Thyroid gland (tissue), 4 donors: ENCODE results near the gene GAB1. TPM values are rescaled to one million over a fixed set of nuclear protein-coding genes. Genes with fewer than 3 reads are reported as not detected.

Experiments used
- DNase-seq, 2 donors: peaks; one replicate each; pipeline ENCODE4 v3.0.0-alpha.2; 2019
- H3K27ac ChIP-seq, 3 donors: fragments of 200-600 bp; sonication (generic); 1 replicate in 2 of 3; 2 replicates in 1 of 3; pipeline ENCODE4 v1.5.1; 2016 to 2019; ENCODE audit warnings: mild to moderate bottlenecking in 1 of 3, moderate library complexity in 1 of 3
- H3K27me3 ChIP-seq: fragments of 200-600 bp; sonication (generic); one replicate; pipeline ENCODE4 v1.5.1; 2019
- H3K36me3 ChIP-seq, 2 donors: fragments of 200-600 bp; sonication (generic); one replicate each; pipeline ENCODE4 v1.5.1; 2016 to 2019
- H3K4me1 ChIP-seq, 2 donors: fragments of 200-600 bp; sonication (generic); one replicate each; pipeline ENCODE4 v1.5.1; 2017 to 2019
- H3K4me3 ChIP-seq, 3 donors: fragments of 200-600 bp; sonication (generic); replicated peaks in 1 of 3; 1 replicate in 2 of 3; 2 replicates in 1 of 3; pipeline ENCODE4 v1.5.1; 2016; ENCODE audit warnings: mild to moderate bottlenecking in 1 of 3
- H3K9me3 ChIP-seq: fragments of 200-600 bp; sonication (generic); one replicate; pipeline ENCODE4 v1.5.1; 2017
- CTCF ChIP-seq, 6 experiments: fragments of 200-600 bp in 3 of 6; fragments of 450-650 bp in 3 of 6; sonication (generic) in 3 of 6; IDR thresholded peaks; one replicate each; pipeline ENCODE4 v1.5.1; 2016 to 2019; ENCODE audit warnings: antibody characterized with exemption in 6 of 6, mild to moderate bottlenecking in 2 of 6, inconsistent platforms in 1 of 6, moderate library complexity in 1 of 6
- POLR2A ChIP-seq, 2 donors: fragments of 450-650 bp; IDR thresholded peaks; one replicate each; pipeline ENCODE4 v1.6.1; 2017; ENCODE audit warnings: antibody characterized with exemption in 2 of 2, mild to moderate bottlenecking in 2 of 2, moderate library complexity in 1 of 2
- WGBS, 2 donors: methylation state at CpG; one replicate each; pipeline ENCODE4 v1.1.5; 2017; 5-methylcytosine and 5-hydroxymethylcytosine counted together
- intact Hi-C: fragments of 100-400 bp; cut with DNase I; formaldehyde crosslinking; loops from one replicate; pipeline ENCODE4 v1.15.1; 2023
- total RNA-seq, 4 donors: library from RNA; depleted of rRNA; stranded (reverse); fragments of >200 nt; gene quantifications; one replicate each; pipeline ENCODE4 v1.2.3, GENCODE V29; 2016

The GAB1 gene
- total RNA-seq, 4 donors from 2014 or later, result 20.3 to 40.8 (median 32.5) TPM

DNA sequence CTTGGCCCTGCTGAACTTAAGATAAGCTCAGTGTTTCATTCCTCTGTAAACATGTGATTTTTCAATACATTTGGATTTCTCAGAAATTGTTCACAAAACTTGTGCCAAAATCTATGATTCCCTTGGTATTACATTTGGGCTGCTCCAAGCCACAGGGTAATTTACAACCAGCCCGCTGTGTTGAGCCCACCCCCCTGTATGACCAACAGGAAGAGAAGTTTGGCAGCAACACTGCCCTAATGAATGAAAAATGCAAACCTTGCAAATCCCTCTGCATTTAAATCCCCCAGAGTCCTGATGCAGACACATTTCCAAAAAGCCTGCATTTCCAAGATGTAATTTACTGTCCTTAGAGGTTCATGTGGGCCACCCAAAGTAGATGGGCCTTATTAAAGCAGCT lies 34.1 kb upstream of the GAB1 start:
- Histone ChIP-seq H3K9me3 (no peaks in the 10 kb centered on the region), H3K27ac (no peak overlapping the region), H3K4me3 (no peak overlapping the region), H3K27me3 (no peaks in the 10 kb centered on the region), H3K36me3 (no peaks in the 10 kb centered on the region), H3K4me1 (no peaks in the 10 kb centered on the region)
- TF ChIP-seq CTCF (IDR thresholded peaks at IDR 0.05), result no peak
- no peak for TF ChIP-seq POLR2A (IDR thresholded peaks at IDR 0.05)
- intact Hi-C loops, result no loop called here
- DNase-seq, result no peak
- 26 to 49% methylated on average over 1 of the region's 1 CpG for WGBS, 2 donors

DNA sequence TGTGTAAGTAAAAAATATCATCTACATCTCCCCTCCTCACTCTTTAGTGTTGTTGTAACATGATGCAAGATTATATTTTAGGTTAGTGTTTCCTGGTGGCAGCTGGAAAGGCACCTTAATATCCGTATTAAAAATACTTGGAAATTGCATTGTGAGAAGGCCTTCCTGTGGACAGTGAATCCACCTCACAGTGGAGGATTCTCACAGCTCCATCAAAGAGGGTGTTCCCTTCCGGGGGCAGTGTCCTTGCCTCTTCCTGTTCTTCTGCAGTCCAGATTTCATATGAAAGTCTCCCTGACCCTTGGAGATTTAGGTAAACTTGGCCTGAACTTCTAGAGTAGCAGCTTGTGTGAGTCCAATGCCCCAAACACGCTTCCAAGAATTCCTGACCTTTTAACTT lies 29.9 kb upstream of the GAB1 start:
- no peak for DNase-seq
- no peak overlapping the region for H3K27ac ChIP-seq
- 82 to 88% methylated on average over 3 of the region's 3 CpGs for WGBS, 2 donors

DNA sequence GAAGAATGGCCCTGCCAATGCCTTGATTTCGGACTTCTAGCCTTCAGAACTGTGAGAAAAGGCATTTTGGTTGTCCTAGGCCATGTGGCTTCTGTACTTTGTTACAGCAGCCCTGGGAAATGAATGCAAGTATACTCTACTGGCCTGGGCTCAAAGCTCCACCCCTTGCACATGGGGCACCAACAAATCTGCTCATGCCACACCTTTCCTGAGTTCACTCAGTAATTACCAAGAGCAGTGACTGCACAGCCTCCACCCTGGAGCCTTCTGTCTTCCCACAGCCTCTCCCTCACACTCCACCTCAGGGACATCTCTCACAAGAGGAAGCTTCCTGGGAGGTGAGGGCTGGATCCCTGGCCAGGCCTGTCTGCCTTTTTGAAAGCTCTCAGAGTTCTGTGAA lies 29.1 kb upstream of the GAB1 start:
- Histone ChIP-seq H3K9me3 (no peaks in the 10 kb centered on the region), H3K27me3 (no peaks in the 10 kb centered on the region), H3K4me3 (no peak overlapping the region), H3K27ac (no peak overlapping the region), H3K4me1 (no peaks in the 10 kb centered on the region), H3K36me3 (no peaks in the 10 kb centered on the region)
- intact Hi-C loops, result no loop called here
- WGBS, 2 donors, result 80 to 93% methylated on average over 1 of the region's 1 CpG
- TF ChIP-seq CTCF (IDR thresholded peaks at IDR 0.05), result no peak
- TF ChIP-seq POLR2A (IDR thresholded peaks at IDR 0.05), result no peak
- DNase-seq, result no peak

More for the DNA sequence above, 29.9 kb upstream of the GAB1 start:
- H3K27me3 ChIP-seq, result no peaks in the 10 kb centered on the region
- H3K36me3 ChIP-seq, result no peaks in the 10 kb centered on the region
- H3K4me1 ChIP-seq, result no peaks in the 10 kb centered on the region
- TF ChIP-seq CTCF (IDR thresholded peaks at IDR 0.05), result no peak
- no peak for TF ChIP-seq POLR2A (IDR thresholded peaks at IDR 0.05)
- no peak overlapping the region for H3K4me3 ChIP-seq
- intact Hi-C loops, result no loop called here
- H3K9me3 ChIP-seq, result no peaks in the 10 kb centered on the region

DNA sequence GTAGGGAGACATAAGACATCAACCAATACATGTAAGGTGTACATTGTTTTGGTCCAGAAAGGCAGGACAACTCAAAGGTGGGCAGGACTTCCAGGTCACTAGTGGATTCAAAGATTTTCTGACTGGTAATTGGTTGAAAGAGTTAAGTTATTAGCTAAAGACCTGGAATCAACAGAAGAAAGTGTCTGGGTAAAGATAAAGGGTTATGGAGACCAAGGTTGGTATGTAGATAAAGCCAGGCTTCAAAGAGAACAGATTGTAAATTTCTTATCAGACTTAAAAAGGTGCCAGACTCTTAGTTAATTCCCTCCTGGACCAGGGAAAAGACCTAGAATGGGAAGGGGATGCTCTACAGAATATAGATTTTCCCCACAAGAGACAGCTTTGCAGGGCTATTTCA lies 28.3 kb upstream of the GAB1 start:
- H3K27me3 ChIP-seq, result no peaks in the 10 kb centered on the region
- H3K36me3 ChIP-seq, result no peaks in the 10 kb centered on the region
- H3K4me3 ChIP-seq, result no peak overlapping the region
- DNase-seq, result no peak
- intact Hi-C loops, result no loop called here
- no peaks in the 10 kb centered on the region for H3K4me1 ChIP-seq
- no peaks in the 10 kb centered on the region for H3K9me3 ChIP-seq
- H3K27ac ChIP-seq, result no peak overlapping the region
- TF ChIP-seq CTCF (IDR thresholded peaks at IDR 0.05) (no peak), POLR2A (IDR thresholded peaks at IDR 0.05) (no peak)

GRCh38 chr4:143311924-143312323 lies 24.8 kb upstream of the GAB1 start:
- Histone ChIP-seq H3K36me3 (no peaks in the 10 kb centered on the region), H3K4me3 (no peak overlapping the region), H3K27me3 (no peaks in the 10 kb centered on the region), H3K9me3 (no peaks in the 10 kb centered on the region), H3K4me1 (no peaks in the 10 kb centered on the region), H3K27ac (no peak overlapping the region)
- 93 to 94% methylated on average over 3 of the region's 3 CpGs for WGBS, 2 donors
- intact Hi-C loops, result no loop called here
- DNase-seq, result no peak
- no peak for TF ChIP-seq CTCF (IDR thresholded peaks at IDR 0.05)
- no peak for TF ChIP-seq POLR2A (IDR thresholded peaks at IDR 0.05)
